ENCODE results near the gene TBX15. TPM values are rescaled to one million over a fixed set of nuclear protein-coding genes. Genes with fewer than 3 reads are reported as not detected.

TBX15 gene
- total and polyA plus RNA-seq, 2 experiments from 2014 or later, result 38.7 to 41.7 TPM

GRCh38 chr1:118925651-118926050 lies 62.5 kb downstream of the TBX15 start:
- peaks cover 19% of the 10 kb centered on the region; the same call in 1 of the 2 replicates for H3F3A ChIP-seq (ENCODE audit: insufficient read depth)
- H3K4me3 ChIP-seq, result no peak overlapping the region
- H3K27me3 ChIP-seq (replicated peaks; ENCODE audit: insufficient read depth), result no peaks in the 10 kb centered on the region
- H4K20me1 ChIP-seq (ENCODE audit: insufficient read depth), result peaks cover 23% of the 10 kb centered on the region; the same call in 1 of the 2 replicates
- H3K27ac ChIP-seq, result no peak overlapping the region
- H3K9me2 ChIP-seq (ENCODE audit: insufficient read depth), result no peaks in the 10 kb centered on the region
- no peak overlapping the region for H3K4me2 ChIP-seq (ENCODE audit: unreplicated experiment)
- 40 to 43% methylated on average over 2 of the region's 2 CpGs for WGBS, 2 experiments (ENCODE audit: low coverage in 1 of 2, low lambda C conversion rate in 2 of 2, missing lambda C conversion rate in 2 of 2)
- in situ Hi-C loops (cut with MboI), result no loop called here
- TF ChIP-seq EZH2phosphoT487 (IDR thresholded peaks at IDR 0.05; ENCODE audit: insufficient read depth, low read depth) (no peak), EZH2 (IDR thresholded peaks at IDR 0.05; ENCODE audit: insufficient read depth, poor library complexity, severe bottlenecking) (no peak)
- no peak overlapping the region for H3K9ac ChIP-seq
- DNase-seq, result no peak
- no peaks in the 10 kb centered on the region for H3K4me1 ChIP-seq (ENCODE audit: insufficient read depth)
- H3K36me3 ChIP-seq (ENCODE audit: low read depth), result peaks cover 82% of the 10 kb centered on the region
- no peak overlapping the region for H2AFZ ChIP-seq
- H3K9me3 ChIP-seq (ENCODE audit: low read depth), result no peaks in the 10 kb centered on the region
- H3K79me2 ChIP-seq (ENCODE audit: insufficient read depth), result peaks cover 80% of the 10 kb centered on the region

DNA sequence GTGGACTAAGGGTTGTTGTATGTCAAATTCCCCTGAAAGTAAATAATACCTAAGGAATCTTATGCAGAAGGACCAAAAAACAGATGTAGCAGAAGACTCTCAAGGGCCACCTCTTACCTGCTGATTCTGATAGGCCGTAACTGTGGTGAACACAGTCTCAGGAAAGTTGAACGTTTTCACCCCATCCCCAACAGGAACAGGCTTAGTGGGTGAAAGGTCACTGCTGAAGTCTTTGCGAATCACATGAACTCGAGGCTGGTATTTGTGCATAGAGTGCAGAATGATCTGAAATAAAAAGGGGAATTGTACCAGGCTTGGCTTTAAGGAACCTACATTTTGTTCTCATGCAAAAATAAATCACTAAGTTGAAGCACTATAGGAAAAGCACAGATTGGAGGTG lies 64.8 kb downstream of the TBX15 start:
- Histone ChIP-seq H3K9me2 (ENCODE audit: insufficient read depth) (no peaks in the 10 kb centered on the region; the same call in 1 of the 2 replicates), H3K9ac (no peak overlapping the region), H4K20me1 (ENCODE audit: insufficient read depth) (peaks cover 24% of the 10 kb centered on the region), H3F3A (ENCODE audit: insufficient read depth) (peaks cover 5% of the 10 kb centered on the region; the same call in 1 of the 2 replicates), H3K27ac (no peak overlapping the region), H3K4me1 (ENCODE audit: insufficient read depth) (no peaks in the 10 kb centered on the region), H3K36me3 (ENCODE audit: low read depth) (peaks cover 84% of the 10 kb centered on the region), H3K4me3 (no peak overlapping the region), H3K9me3 (ENCODE audit: low read depth) (no peaks in the 10 kb centered on the region), H3K79me2 (ENCODE audit: insufficient read depth) (peaks cover 78% of the 10 kb centered on the region), H3K4me2 (ENCODE audit: unreplicated experiment) (no peak overlapping the region), H3K27me3 (replicated peaks; ENCODE audit: insufficient read depth) (no peaks in the 10 kb centered on the region), H2AFZ (no peak overlapping the region)
- no peak for TF ChIP-seq EZH2phosphoT487 (IDR thresholded peaks at IDR 0.05; ENCODE audit: insufficient read depth, low read depth)
- TF ChIP-seq EZH2 (IDR thresholded peaks at IDR 0.05; ENCODE audit: insufficient read depth, poor library complexity, severe bottlenecking), result no peak
- WGBS, 2 experiments (ENCODE audit: low coverage in 1 of 2, low lambda C conversion rate in 2 of 2, missing lambda C conversion rate in 2 of 2), result 65 to 66% methylated on average over 4 of the region's 4 CpGs
- in situ Hi-C loops (cut with MboI), result no loop called here
- no peak for DNase-seq

GRCh38 chr1:118921994-118922393 lies 66.1 kb downstream of the TBX15 start:
- no peak overlapping the region for H3K9ac ChIP-seq
- 54 to 62% methylated on average over 5 of the region's 5 CpGs for WGBS, 2 experiments (ENCODE audit: low coverage in 1 of 2, low lambda C conversion rate in 2 of 2, missing lambda C conversion rate in 2 of 2)
- no peak overlapping the region for H3K4me2 ChIP-seq (ENCODE audit: unreplicated experiment)
- no peak overlapping the region for H2AFZ ChIP-seq
- no peaks in the 10 kb centered on the region; the same call in 1 of the 2 replicates for H3F3A ChIP-seq (ENCODE audit: insufficient read depth)
- TF ChIP-seq EZH2 (IDR thresholded peaks at IDR 0.05; ENCODE audit: insufficient read depth, poor library complexity, severe bottlenecking), result no peak
- no peak for TF ChIP-seq EZH2phosphoT487 (IDR thresholded peaks at IDR 0.05; ENCODE audit: insufficient read depth, low read depth)
- peaks cover 88% of the 10 kb centered on the region for H3K36me3 ChIP-seq (ENCODE audit: low read depth)
- H3K4me1 ChIP-seq (ENCODE audit: insufficient read depth), result no peaks in the 10 kb centered on the region
- no peak overlapping the region for H3K27ac ChIP-seq
- H3K9me3 ChIP-seq (ENCODE audit: low read depth), result no peaks in the 10 kb centered on the region
- peaks cover 21% of the 10 kb centered on the region for H4K20me1 ChIP-seq (ENCODE audit: insufficient read depth)
- peaks cover 73% of the 10 kb centered on the region for H3K79me2 ChIP-seq (ENCODE audit: insufficient read depth)
- no peaks in the 10 kb centered on the region; the same call in 1 of the 2 replicates for H3K9me2 ChIP-seq (ENCODE audit: insufficient read depth)
- no peak overlapping the region for H3K4me3 ChIP-seq
- H3K27me3 ChIP-seq (replicated peaks; ENCODE audit: insufficient read depth), result no peaks in the 10 kb centered on the region
- in situ Hi-C loops (cut with MboI), result no loop called here
- no peak for DNase-seq

GRCh38 chr1:118920124-118920717 lies 67.9 kb downstream of the TBX15 start:
- in situ Hi-C loops (cut with MboI), result no loop called here
- Histone ChIP-seq H3K79me2 (ENCODE audit: insufficient read depth) (peaks cover 55% of the 10 kb centered on the region), H3K9me3 (ENCODE audit: low read depth) (no peaks in the 10 kb centered on the region), H3K9ac (no peak overlapping the region), H3K27me3 (replicated peaks; ENCODE audit: insufficient read depth) (no peaks in the 10 kb centered on the region), H3K4me1 (ENCODE audit: insufficient read depth) (no peaks in the 10 kb centered on the region), H3K9me2 (ENCODE audit: insufficient read depth) (no peaks in the 10 kb centered on the region; the same call in 1 of the 2 replicates), H4K20me1 (ENCODE audit: insufficient read depth) (peaks cover 15% of the 10 kb centered on the region), H3K4me3 (no peak overlapping the region), H3F3A (ENCODE audit: insufficient read depth) (no peaks in the 10 kb centered on the region; the same call in 1 of the 2 replicates), H2AFZ (no peak overlapping the region), H3K4me2 (ENCODE audit: unreplicated experiment) (no peak overlapping the region), H3K36me3 (ENCODE audit: low read depth) (peaks cover 88% of the 10 kb centered on the region), H3K27ac (no peak overlapping the region)
- WGBS, 2 experiments (ENCODE audit: low coverage in 1 of 2, low lambda C conversion rate in 2 of 2, missing lambda C conversion rate in 2 of 2), result 98 to 99% methylated on average over 4 of the region's 4 CpGs
- DNase-seq, result no peak
- TF ChIP-seq EZH2phosphoT487 (IDR thresholded peaks at IDR 0.05; ENCODE audit: insufficient read depth, low read depth) (no peak), EZH2 (IDR thresholded peaks at IDR 0.05; ENCODE audit: insufficient read depth, poor library complexity, severe bottlenecking) (no peak)

All from GM23248 (cell line).